Nephron progenitor cell (in vitro differentiated cells): ENCODE measurements around the gene CERS6.

Experiments
- DNase-seq: peaks from one replicate; pipeline ENCODE4 v3.0.0; 2021
- H3K27ac Mint-ChIP-seq: 2 replicates; pipeline ENCODE4 v1.8.0; 2021; ENCODE audit warnings: mild to moderate bottlenecking, moderate library complexity, mixed read lengths
- H3K27me3 Mint-ChIP-seq: 2 replicates; pipeline ENCODE4 v1.8.0; 2021; ENCODE audit warnings: mild to moderate bottlenecking, low read depth, mixed read lengths; ENCODE audit not compliant: poor library complexity
- H3K36me3 Mint-ChIP-seq: 2 replicates; pipeline ENCODE4 v1.8.0; 2021; ENCODE audit warnings: low read depth, mixed read lengths
- H3K4me1 Mint-ChIP-seq: 2 replicates; pipeline ENCODE4 v1.8.0; 2021; ENCODE audit warnings: mixed read lengths
- H3K4me3 Mint-ChIP-seq: 2 replicates; pipeline ENCODE4 v1.8.0; 2021; ENCODE audit warnings: mild to moderate bottlenecking, moderate library complexity, mixed read lengths
- H3K9me3 Mint-ChIP-seq: 2 replicates; pipeline ENCODE4 v1.8.0; 2021; ENCODE audit warnings: mild to moderate bottlenecking, moderate library complexity, mixed read lengths
- CTCF ChIP-seq: fragments of 200-600 bp; sonication (generic); IDR thresholded peaks from 2 replicates; pipeline ENCODE4 v1.5.0; 2021; ENCODE audit warnings: antibody characterized with exemption

The CERS6 gene

GRCh38 chr2:168529054-168529833 lies 73.2 kb downstream of the CERS6 start:
- TF ChIP-seq CTCF, result no peak
- Mint-ChIP-seq H3K9me3 (peaks cover 14% of the 10 kb centered on the region), H3K27me3 (no peaks in the 10 kb centered on the region), H3K36me3 (peaks cover 14% of the 10 kb centered on the region), H3K4me1 (peaks cover 25% of the 10 kb centered on the region), H3K27ac (peak overlapping the region; percentile 55), H3K4me3 (no peak overlapping the region)
- DNase-seq, result no peak

DNA sequence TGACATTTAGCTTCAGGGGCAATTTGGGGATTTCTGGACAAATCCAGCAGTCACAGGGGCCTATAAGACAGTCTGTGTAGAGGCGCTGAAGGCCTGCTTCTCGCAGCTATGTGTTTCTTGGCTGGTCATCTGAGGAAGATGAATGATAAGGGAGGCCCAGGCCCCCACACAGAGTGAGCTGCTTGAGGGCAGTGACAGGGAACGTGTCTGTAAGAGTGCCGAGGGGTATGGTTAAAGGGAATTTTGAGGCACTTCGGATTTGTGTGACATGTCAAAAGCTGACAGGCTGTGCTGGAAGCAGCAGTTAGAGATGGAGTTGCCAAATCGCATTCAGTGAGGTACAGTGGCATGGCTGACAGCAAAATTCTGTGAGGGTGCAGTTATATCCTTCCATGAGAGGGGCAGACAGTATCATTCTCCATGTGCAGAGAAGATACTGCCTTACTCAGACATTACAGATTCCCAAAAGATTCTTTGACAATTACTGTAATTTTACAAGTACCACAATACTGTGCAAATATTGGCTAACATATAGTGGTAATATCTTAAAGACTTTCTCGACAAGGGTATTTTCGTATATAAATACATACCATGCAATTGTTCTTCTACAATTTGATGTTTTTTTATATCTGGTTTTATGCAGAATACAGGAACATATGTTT lies 74.0 kb downstream of the CERS6 start:
- Mint-ChIP-seq H3K4me3 (no peak overlapping the region), H3K4me1 (peaks cover 25% of the 10 kb centered on the region), H3K36me3 (peaks cover 19% of the 10 kb centered on the region), H3K27ac (peak overlapping the region; percentile 55), H3K9me3 (peaks cover 18% of the 10 kb centered on the region), H3K27me3 (no peaks in the 10 kb centered on the region)
- TF ChIP-seq CTCF, result no peak
- DNase-seq, result no peak

GRCh38 chr2:168530982-168531622 lies 75.0 kb downstream of the CERS6 start:
- Mint-ChIP-seq H3K36me3 (peaks cover 28% of the 10 kb centered on the region), H3K4me1 (peaks cover 25% of the 10 kb centered on the region), H3K4me3 (no peak overlapping the region), H3K27ac (peak overlapping the region; percentile 3), H3K9me3 (peaks cover 22% of the 10 kb centered on the region), H3K27me3 (no peaks in the 10 kb centered on the region)
- no peak for DNase-seq
- TF ChIP-seq CTCF, result no peak

DNA sequence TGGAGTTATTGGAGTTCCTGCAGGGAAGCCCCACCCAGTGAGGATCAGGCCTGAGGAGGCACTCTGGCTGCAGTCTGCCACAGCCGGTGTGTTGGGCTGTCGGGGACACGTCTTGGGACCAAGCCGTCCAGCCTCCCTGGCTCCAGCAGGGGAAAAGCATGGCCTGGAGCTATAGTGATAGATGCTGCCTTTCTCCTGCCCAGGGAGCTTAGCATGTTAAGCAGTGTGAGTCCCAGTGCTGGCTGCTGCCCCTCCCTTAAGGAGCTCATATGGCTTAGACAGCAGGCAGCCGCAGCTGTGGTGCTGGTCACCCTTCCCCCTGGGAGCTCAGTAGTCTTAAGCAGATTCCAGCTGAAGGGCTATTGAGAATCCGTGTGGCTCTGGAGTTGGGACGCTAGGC lies 78.9 kb downstream of the CERS6 start:
- Mint-ChIP-seq H3K4me3 (no peak overlapping the region), H3K27me3 (no peaks in the 10 kb centered on the region), H3K4me1 (peaks cover 21% of the 10 kb centered on the region), H3K9me3 (peaks cover 39% of the 10 kb centered on the region), H3K27ac (no peak overlapping the region), H3K36me3 (peaks cover 45% of the 10 kb centered on the region)
- no peak for TF ChIP-seq CTCF
- no peak for DNase-seq

DNA sequence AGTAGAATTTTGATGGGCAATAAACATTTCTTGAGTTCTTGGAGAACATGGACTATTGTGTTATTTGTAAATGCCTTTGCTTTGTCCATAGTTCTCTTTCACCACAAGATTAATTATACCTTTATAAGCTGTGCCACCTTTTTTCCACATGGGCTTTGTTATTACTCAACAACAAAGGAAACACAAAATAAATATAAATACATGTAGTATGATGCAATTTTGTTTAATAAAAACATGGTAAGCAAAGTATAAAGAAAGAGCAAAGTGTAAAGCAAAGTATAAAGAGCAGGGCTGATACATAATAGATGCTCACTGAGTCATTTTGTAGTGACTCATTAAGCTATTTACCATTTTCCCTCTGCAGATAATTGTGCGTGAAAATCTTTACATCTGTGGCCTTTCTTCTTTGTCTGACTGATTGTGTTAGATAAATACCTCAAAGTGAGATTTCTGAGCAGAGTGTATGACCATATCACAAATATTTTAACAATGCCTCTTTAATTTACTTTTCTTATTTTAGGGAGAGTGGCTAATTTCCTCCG lies 80.9 kb downstream of the CERS6 start:
- no peak overlapping the region for H3K27ac Mint-ChIP-seq
- H3K4me3 Mint-ChIP-seq, result no peak overlapping the region
- DNase-seq, result no peak
- H3K36me3 Mint-ChIP-seq, result peaks cover 66% of the 10 kb centered on the region
- no peak for TF ChIP-seq CTCF
- H3K4me1 Mint-ChIP-seq, result peaks cover 10% of the 10 kb centered on the region
- peaks cover 58% of the 10 kb centered on the region for H3K9me3 Mint-ChIP-seq
- H3K27me3 Mint-ChIP-seq, result no peaks in the 10 kb centered on the region
